Activated CD4-positive, alpha-beta memory T cell treated with anti-CD3 and anti-CD28 coated beads for 36 hours (primary cell): ENCODE results near the gene KRT10. TPM values are rescaled to one million over a fixed set of nuclear protein-coding genes. Genes with fewer than 3 reads are reported as not detected.

Experiments
- CTCF ChIA-PET: fragments of 350-600 bp; sonication (Branson Sonifier 250); formaldehyde crosslinking; loops from one replicate; lab custom pipeline; 2021; ENCODE audit warnings: antibody characterized with exemption, inconsistent platforms; lab: Charles Lee
- POLR2A ChIA-PET: fragments of 350-600 bp; sonication (Branson Sonifier 250); formaldehyde crosslinking; loops from one replicate; lab custom pipeline; 2021; ENCODE audit warnings: antibody characterized with exemption; lab: Charles Lee
- DNase-seq: peaks from one replicate; pipeline ENCODE4 v3.0.0-alpha.2; 2020
- H3K27ac Mint-ChIP-seq: one replicate; pipeline ENCODE4 v1.8.0; 2021; ENCODE audit warnings: mixed read lengths
- H3K27me3 Mint-ChIP-seq: one replicate; pipeline ENCODE4 v1.8.0; 2021; ENCODE audit warnings: mixed read lengths
- H3K36me3 Mint-ChIP-seq: one replicate; pipeline ENCODE4 v1.8.0; 2021; ENCODE audit warnings: mixed read lengths
- H3K4me1 Mint-ChIP-seq: one replicate; pipeline ENCODE4 v1.8.0; 2021; ENCODE audit warnings: low read depth, mixed read lengths
- H3K4me3 Mint-ChIP-seq: one replicate; pipeline ENCODE4 v1.8.0; 2021; ENCODE audit warnings: mild to moderate bottlenecking, mixed read lengths
- H3K9me3 Mint-ChIP-seq: one replicate; pipeline ENCODE4 v1.8.0; 2021; ENCODE audit warnings: mixed read lengths
- intact Hi-C: fragments of 100-400 bp; cut with micrococcal nuclease; formaldehyde crosslinking; loops from one replicate; pipeline ENCODE4 v1.15.1; 2023
- total RNA-seq, 2 experiments: library from RNA; stranded (reverse); gene quantifications; one replicate each; pipeline ENCODE4 v1.2.3, GENCODE V29; 2021

The KRT10 gene
- total RNA-seq, 2 experiments from 2014 or later: 28.4 to 35.5 TPM

GRCh38 chr17:40850293-40850972, 28.0 kb upstream of the KRT10 start:
- intact Hi-C loops: no loop called here
- Mint-ChIP-seq H3K36me3 (no peaks in the 10 kb centered on the region), H3K27ac (no peak overlapping the region), H3K4me1 (no peaks in the 10 kb centered on the region), H3K9me3 (no peaks in the 10 kb centered on the region), H3K27me3 (peaks cover 14% of the 10 kb centered on the region), H3K4me3 (no peak overlapping the region)
- DNase-seq: no peak
- POLR2A ChIA-PET: no interaction called here
- CTCF ChIA-PET: interaction anchor here (0.8 kb wide), 1 partner anchor 812 kb away, joined by 4 read pairs; no protein-coding TSS in a partner anchor

- Mint-ChIP-seq H3K27me3 (peaks cover 18% of the 10 kb centered on the region), H3K36me3 (no peaks in the 10 kb centered on the region), H3K9me3 (no peaks in the 10 kb centered on the region), H3K4me3 (no peak overlapping the region), H3K4me1 (no peaks in the 10 kb centered on the region), H3K27ac (no peak overlapping the region)
- POLR2A ChIA-PET: no interaction called here
- intact Hi-C loops: no loop called here
- DNase-seq: no peak
- CTCF ChIA-PET: interaction anchor here (0.8 kb wide), 1 partner anchor 813 kb away, joined by 4 read pairs; no protein-coding TSS in a partner anchor
These were observed 27.3 kb upstream of the KRT10 start for GRCh38 chr17:40849723-40850122.

- Mint-ChIP-seq H3K4me1 (no peaks in the 10 kb centered on the region), H3K27ac (no peak overlapping the region), H3K27me3 (peaks cover 25% of the 10 kb centered on the region), H3K9me3 (no peaks in the 10 kb centered on the region), H3K36me3 (no peaks in the 10 kb centered on the region), H3K4me3 (no peak overlapping the region)
- ChIA-PET POLR2A (no interaction called here), CTCF (interaction anchor here (1.1 to 2.8 kb wide), 2 partner anchors 8 to 10 kb away, joined by 3 to 12 read pairs; no protein-coding TSS in a partner anchor)
- no peak for DNase-seq
- intact Hi-C loops: no loop called here
These were observed 26.3 kb upstream of the KRT10 start for GRCh38 chr17:40848583-40849235.

- H3K27ac Mint-ChIP-seq: no peak overlapping the region
- POLR2A ChIA-PET: no interaction called here
- H3K4me1 Mint-ChIP-seq: no peaks in the 10 kb centered on the region
- no peaks in the 10 kb centered on the region for H3K9me3 Mint-ChIP-seq
- no peak for DNase-seq
- peaks cover 27% of the 10 kb centered on the region for H3K27me3 Mint-ChIP-seq
- H3K4me3 Mint-ChIP-seq: no peak overlapping the region
- intact Hi-C loops: no loop called here
- CTCF ChIA-PET: interaction anchor here (2.8 kb wide), 1 partner anchor 11 kb away, joined by 12 read pairs; no protein-coding TSS in a partner anchor
- H3K36me3 Mint-ChIP-seq: no peaks in the 10 kb centered on the region
These were observed 24.2 kb upstream of the KRT10 start for GRCh38 chr17:40846515-40847144.

- H3K9me3 Mint-ChIP-seq: no peaks in the 10 kb centered on the region
- peaks cover 31% of the 10 kb centered on the region for H3K27me3 Mint-ChIP-seq
- no peak for DNase-seq
- no peak overlapping the region for H3K4me3 Mint-ChIP-seq
- H3K4me1 Mint-ChIP-seq: no peaks in the 10 kb centered on the region
- H3K27ac Mint-ChIP-seq: no peak overlapping the region
- CTCF ChIA-PET: interaction anchor here (0.6 to 1.5 kb wide), 2 partner anchors 12 to 13 kb away, joined by 3 to 5 read pairs; no protein-coding TSS in a partner anchor
- no peaks in the 10 kb centered on the region for H3K36me3 Mint-ChIP-seq
- intact Hi-C loops: no loop called here
- POLR2A ChIA-PET: no interaction called here
These were observed 22.3 kb upstream of the KRT10 start for GRCh38 chr17:40844671-40845107.

DNA sequence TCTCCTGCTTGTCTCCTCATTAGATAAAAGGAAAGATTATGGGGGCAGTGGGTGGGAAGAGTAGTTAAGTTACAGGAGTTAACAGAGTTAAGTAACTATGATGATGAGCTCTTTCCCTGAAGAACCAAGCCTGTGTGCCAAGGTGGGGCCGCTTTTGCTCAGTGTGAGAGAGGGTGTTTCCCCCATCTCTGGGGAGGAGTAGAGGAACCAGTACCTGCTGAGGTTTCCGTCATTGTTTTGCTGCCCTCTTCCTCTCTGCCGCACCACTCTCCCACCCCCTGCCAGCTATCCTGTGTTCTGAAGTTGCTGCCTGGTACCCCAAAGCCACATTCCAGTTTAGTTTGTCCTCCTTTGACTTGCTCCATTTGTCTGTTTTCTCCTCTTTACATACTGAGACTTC, 20.8 kb upstream of the KRT10 start:
- Mint-ChIP-seq H3K27me3 (peaks cover 29% of the 10 kb centered on the region), H3K4me1 (no peaks in the 10 kb centered on the region), H3K36me3 (no peaks in the 10 kb centered on the region), H3K4me3 (no peak overlapping the region), H3K27ac (no peak overlapping the region), H3K9me3 (no peaks in the 10 kb centered on the region)
- DNase-seq: no peak
- intact Hi-C loops: no loop called here
- CTCF ChIA-PET: no interaction called here
- POLR2A ChIA-PET: no interaction called here

DNA sequence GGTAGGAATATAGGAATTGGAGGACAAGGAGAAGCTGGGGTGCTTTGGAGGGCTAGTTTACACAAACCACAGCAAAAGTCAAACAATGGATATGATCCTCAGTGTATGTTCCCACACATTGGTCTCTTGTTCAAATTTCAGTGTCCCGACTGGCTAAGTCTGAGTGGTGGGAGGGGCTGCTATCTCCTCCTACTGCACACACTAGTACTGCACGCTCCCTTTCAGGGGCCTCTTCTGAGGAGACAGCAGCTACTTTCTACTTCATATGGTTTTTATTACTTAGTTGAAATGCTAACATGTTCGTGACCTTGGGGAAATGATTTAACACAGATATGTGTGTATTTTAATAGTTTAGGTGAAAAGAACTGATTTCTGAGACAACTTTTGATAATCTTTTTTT, 18.8 kb upstream of the KRT10 start:
- DNase-seq: no peak
- no peak overlapping the region for H3K27ac Mint-ChIP-seq
- no peaks in the 10 kb centered on the region for H3K4me1 Mint-ChIP-seq
- no peaks in the 10 kb centered on the region for H3K36me3 Mint-ChIP-seq
- no peak overlapping the region for H3K4me3 Mint-ChIP-seq
- ChIA-PET POLR2A (no interaction called here), CTCF (interaction anchor here (0.5 kb wide), 1 partner anchor 135 kb away, joined by 4 read pairs; no protein-coding TSS in a partner anchor)
- intact Hi-C loops: no loop called here
- no peaks in the 10 kb centered on the region for H3K9me3 Mint-ChIP-seq
- H3K27me3 Mint-ChIP-seq: peaks cover 27% of the 10 kb centered on the region

- Mint-ChIP-seq H3K4me3 (no peak overlapping the region), H3K27me3 (peaks cover 13% of the 10 kb centered on the region), H3K9me3 (no peaks in the 10 kb centered on the region), H3K27ac (no peak overlapping the region), H3K4me1 (no peaks in the 10 kb centered on the region), H3K36me3 (no peaks in the 10 kb centered on the region)
- POLR2A ChIA-PET: no interaction called here
- CTCF ChIA-PET: interaction anchor here (0.6 to 1.6 kb wide), 2 partner anchors 10 to 824 kb away, joined by 3 to 4 read pairs; no protein-coding TSS in a partner anchor
- no peak for DNase-seq
- intact Hi-C loops: no loop called here
These were observed 16.8 kb upstream of the KRT10 start for GRCh38 chr17:40839194-40839593.

DNA sequence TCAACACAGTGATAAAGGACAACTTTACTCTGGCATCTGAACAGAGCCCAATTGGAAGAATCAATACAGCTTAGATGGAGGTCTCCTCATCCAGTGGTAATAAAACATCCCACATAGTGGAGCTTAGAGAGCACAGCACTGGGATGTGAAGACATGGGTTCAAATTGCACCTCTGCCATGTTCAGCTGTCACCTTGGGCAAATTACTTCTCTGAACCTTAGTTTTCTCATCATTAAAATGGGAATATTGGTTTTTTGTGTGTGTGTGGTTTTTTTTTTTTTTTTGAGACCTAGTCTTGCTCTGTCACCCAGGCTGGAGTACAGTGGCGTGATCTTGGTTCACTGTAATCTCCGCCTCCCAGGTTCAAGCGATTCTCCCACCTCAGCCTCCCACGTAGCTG, 13.6 kb upstream of the KRT10 start:
- ChIA-PET POLR2A (no interaction called here), CTCF (no interaction called here)
- Mint-ChIP-seq H3K27me3 (peaks cover under 1% of the 10 kb centered on the region), H3K4me1 (peaks cover 3% of the 10 kb centered on the region), H3K4me3 (no peak overlapping the region), H3K36me3 (no peaks in the 10 kb centered on the region), H3K9me3 (no peaks in the 10 kb centered on the region), H3K27ac (no peak overlapping the region)
- intact Hi-C loops: no loop called here
- no peak for DNase-seq

DNA sequence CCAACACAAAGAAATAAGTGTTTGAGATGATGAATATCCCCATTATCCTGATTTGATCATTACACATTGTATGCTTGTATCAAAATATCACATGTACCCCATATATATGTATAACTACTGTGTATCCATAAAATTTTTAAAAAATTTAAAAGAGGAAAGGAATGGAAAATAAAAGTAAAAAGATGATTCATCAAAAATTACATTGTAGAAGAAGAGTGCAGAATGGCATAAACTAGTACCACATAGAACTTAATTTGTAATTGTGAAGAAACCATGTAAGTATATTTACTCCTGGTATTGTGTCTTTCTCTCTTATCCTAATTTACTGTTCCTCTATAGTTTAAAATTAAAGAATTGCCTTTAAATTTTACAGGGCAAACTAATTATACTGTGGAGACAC, 11.5 kb upstream of the KRT10 start:
- CTCF ChIA-PET: no interaction called here

GRCh38 chr17:40832840-40833239, 10.4 kb upstream of the KRT10 start:
- Mint-ChIP-seq H3K27ac (no peak overlapping the region), H3K27me3 (no peaks in the 10 kb centered on the region), H3K9me3 (no peaks in the 10 kb centered on the region), H3K36me3 (no peaks in the 10 kb centered on the region), H3K4me1 (peaks cover 6% of the 10 kb centered on the region), H3K4me3 (no peak overlapping the region)
- DNase-seq: no peak
- CTCF ChIA-PET: interaction anchor here (0.6 to 1.2 kb wide), 2 partner anchors 64 to 830 kb away, joined by 3 to 5 read pairs; no protein-coding TSS in a partner anchor
- intact Hi-C loops: no loop called here
- POLR2A ChIA-PET: no interaction called here

More for the DNA sequence above, 11.5 kb upstream of the KRT10 start:
- Mint-ChIP-seq H3K27ac (no peak overlapping the region), H3K36me3 (no peaks in the 10 kb centered on the region), H3K9me3 (no peaks in the 10 kb centered on the region), H3K4me3 (no peak overlapping the region), H3K4me1 (peaks cover 3% of the 10 kb centered on the region), H3K27me3 (no peaks in the 10 kb centered on the region)
- POLR2A ChIA-PET: no interaction called here
- intact Hi-C loops: no loop called here
- no peak for DNase-seq
